Raji (cell line): ENCODE measurements around the gene SSTR4.

ENCODE experiments used
- POLR2A ChIP-seq: IDR thresholded peaks from 2 replicates; pipeline ENCODE4 v1.6.1; 2011; ENCODE audit warnings: low read depth, low read length, control low read depth; ENCODE audit not compliant: insufficient read depth

Gene SSTR4

DNA sequence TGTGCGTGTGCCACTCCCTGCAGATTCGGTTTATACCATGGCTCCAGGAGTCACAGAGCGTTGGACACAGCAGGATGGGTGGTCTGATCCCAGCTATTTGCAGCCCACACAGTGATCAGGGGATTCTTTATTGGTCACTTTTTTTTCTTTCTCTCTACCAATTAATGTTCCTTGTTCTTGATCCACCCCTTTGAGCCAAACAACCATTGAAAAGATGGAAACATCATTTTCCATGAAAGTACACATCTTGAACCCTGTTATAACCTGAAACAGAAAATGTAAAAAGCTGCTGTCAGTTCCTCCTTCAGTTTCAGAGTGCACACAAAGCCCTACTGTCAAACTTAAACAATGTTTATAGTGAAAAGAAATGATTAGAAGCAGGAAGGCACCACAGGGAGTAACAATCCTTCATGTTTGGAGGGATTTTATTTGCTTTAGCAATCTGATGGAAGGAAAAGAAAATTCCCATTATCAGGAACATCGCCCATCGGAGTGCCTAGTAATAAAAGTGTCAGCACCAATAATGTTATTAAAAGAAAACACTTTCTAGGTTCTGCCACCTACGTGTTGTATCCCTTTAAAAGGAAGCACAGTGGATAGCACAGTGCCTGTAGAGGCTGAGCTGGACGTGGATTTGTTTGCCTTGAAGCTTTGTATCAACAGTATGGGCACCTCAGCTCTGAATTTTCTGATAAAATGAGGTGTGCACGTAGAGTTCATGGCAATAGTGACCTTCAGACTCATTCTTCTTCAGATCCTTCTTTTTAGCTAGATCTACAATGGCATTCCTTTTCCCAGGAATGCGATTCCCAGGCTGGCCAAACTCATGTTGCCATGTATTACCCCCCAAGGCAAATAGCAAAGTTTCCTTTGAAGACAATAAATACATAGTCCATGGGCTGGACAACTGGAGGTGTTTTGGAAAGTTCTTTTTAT lies 30.4 kb downstream of the SSTR4 start:
- no peak for TF ChIP-seq POLR2A

DNA sequence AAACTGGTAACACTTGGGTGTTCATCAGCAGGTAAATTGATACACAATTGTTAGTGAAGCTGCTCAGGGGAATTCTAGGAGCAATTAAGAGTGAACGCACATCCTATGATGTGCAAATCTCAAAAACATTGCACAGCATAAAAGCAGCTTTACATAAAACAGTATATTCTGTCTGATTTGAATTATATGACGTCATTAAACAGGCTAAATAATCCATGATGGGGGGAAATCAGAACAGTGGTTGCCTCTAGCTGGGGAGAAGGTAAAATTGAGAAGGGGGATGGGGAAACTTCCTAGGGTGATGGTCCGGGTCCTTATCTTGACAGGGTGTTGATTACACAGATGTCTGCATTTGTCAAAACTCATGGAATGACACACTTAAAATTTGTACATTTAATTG lies 31.7 kb downstream of the SSTR4 start:
- no peak for TF ChIP-seq POLR2A

DNA sequence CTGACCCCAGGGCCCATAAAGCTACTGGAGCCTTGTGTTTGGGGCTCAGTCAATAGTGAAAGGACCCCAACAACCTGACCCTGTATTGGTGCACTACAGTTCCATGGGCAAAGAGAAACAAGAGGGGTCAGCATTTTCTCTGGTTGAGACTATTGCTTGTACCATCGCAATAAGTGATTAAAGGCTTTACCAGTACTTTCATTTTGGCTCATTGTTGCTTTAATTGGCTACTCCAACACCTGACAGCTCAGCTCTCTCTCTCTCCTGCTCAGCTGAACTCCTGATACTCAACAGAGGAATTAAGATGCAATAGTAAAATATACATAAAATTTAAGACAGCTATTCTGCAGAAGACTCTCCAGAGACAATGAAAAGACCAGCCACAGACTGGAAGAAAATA lies 33.2 kb downstream of the SSTR4 start:
- TF ChIP-seq POLR2A = no peak

DNA sequence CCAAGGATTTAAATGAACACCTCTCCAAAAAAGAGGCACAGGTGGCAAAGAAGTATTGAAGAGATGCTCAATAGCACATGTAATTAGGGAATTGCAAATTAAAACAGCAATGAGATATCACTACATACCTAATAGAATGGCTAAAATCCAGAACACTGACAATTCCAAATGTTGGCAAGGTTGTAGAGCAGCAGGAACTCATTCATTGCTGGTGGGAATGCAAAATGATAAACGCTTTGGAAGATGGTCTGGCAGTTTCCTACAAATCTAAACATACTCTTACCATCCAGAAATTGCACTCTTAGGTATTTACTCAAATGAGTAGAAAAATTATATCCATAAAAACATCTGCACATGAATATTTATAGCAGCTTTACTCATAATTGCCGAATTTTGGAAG lies 34.0 kb downstream of the SSTR4 start:
- TF ChIP-seq POLR2A = no peak

DNA sequence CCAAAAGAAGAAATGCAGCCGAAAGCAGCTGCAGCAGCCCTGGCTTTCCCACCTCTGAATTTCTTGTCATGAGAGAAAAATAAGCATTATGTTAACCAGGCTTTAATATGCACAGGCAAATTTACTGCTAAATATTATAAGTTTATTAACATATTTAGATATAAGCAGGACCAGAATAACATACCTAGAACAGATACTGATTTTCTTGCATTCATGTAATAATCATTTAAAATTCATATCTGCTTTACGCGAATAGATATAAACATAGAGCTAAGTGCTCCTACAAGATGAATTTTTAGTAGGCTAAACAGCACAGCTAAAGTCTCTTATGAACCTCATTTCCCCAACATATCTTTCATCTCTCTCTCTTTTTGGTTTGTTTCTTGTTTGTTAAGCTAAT lies 36.3 kb downstream of the SSTR4 start:
- no peak for TF ChIP-seq POLR2A

DNA sequence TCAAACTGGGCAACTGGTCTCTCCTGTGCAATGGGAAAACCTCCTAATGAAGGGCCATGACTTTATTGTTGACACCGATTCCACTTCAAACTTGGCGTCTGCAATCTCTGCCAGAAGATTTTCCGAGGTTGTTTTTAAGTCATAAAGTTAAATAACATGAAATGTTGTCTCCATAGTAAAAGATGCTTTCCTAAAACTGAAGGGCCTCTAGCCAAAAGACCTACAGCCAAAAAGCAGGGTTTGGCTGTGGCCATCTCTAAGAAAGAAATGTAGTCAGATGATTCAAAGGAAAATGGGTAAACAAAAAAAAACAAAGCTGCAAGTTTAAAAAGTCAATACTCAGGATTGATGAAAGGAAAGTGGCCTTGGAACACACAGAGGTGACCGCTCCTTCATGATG lies 36.9 kb downstream of the SSTR4 start:
- TF ChIP-seq POLR2A = no peak

DNA sequence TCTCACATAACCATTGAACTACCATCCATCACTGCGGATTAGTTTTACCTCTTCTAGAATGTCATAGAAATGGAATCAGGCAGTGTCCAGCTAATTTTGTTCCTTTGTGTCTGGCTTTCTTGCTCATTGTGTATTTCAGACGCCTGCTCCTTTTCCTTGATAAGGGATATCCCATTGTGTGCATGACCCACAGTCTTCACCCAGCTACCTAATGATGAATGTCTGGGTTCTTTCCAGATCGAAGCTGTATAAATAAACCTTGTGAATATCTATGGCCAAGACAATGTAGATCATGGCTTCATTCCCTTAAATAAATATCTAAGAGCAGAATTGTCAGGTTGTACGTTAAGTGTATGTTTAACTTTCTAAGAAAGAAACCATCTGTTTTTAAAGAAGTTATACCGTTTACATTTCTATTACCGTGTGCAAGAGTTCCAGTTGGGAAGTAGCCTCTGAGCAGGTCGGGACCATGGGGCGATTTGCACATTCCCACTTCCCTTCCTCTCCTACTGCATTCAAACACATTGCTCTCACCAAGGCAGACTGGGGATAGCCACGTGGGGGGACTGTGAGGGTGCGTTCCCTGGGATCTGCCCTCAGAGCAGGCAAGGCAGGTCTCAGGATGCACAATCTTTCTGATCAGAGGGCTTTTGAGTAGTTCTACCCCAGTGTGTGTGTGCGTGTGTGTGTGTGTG lies 37.9 kb downstream of the SSTR4 start:
- no peak for TF ChIP-seq POLR2A

DNA sequence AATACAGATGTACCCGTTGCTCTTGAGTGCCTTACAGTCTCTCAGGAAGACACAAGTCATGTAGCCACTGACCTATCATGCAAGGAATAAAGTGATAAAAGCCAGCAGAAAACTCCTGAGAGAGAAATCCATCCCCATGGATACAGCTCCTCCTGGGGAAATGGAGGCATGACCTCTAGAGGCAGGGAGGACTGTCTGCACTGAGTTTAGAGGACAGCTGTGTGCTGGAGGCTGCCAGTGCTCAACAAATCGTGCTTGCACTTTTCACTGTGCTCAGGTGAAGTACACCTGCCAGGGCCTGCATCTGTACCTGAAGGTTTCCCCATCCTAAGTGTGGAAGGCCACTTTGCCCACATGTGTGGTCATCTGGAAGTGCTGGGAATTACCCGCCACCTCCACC lies 38.9 kb downstream of the SSTR4 start:
- TF ChIP-seq POLR2A = no peak

DNA sequence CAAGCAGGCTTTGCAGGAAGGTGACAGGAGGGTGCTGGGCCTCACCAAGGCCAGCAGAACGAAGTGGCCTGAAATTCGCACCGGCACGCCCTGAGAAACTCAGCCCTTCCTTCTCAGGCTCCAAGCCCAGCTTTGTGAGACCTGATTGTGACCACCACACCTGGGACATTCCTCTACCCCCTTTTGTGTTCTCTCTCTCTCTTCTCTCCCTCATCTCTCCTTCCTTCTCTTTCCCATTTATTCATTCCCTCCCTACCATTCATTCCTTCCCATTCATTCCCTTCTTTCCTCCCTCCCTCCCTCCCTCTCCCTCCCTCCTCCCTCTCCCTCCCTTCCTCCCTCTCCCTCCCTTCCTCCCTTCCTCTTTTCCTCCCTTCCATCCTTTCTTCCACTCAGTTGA lies 42.2 kb downstream of the SSTR4 start:
- TF ChIP-seq POLR2A = no peak

DNA sequence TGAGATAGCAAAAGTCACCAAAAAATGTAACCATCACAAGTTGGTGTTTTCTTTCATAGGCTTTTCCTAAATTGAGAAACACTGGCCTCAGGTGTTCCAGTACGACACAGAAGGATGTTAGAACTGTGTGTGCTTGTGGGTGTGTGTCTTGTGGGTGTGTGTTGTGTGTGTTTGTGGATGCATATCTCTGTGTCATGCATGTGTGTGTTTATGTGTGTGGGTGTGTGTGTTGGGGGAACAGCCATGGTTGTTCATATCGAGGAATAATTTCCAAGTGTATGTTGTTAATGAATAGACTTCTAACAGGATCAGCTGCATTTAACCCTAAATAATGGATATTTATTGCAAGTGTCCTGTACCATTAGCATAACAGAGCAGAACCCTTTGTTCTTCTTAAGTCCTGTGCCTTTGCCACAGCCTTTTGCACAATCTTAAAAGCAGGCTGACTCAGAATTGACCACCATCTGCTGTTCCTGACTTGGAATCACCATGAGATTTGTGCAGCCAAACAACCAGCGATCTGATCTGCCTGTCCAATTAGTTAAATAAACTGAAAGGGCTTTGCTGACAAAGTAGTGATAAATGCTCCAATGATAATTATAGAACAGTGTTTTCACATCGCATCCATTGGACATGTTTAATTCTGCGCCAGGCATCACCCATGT lies 43.4 kb downstream of the SSTR4 start:
- no peak for TF ChIP-seq POLR2A

DNA sequence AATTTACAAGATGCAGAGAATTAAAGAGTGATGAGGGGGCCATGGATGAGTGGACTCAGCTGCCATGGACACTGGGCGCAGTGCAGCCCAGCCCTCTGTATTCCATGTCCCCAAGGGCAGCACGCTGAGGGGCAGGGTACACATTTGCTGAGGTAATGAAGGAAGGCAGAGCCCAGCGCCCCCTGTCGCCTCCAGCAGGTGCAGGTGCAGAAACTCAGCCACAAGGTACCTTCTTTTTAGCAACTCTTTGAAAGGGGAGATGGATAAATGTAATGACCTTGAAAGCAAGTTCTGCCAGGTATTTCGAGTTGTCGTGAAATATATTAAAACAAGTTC lies 43.9 kb downstream of the SSTR4 start:
- TF ChIP-seq POLR2A = no peak

DNA sequence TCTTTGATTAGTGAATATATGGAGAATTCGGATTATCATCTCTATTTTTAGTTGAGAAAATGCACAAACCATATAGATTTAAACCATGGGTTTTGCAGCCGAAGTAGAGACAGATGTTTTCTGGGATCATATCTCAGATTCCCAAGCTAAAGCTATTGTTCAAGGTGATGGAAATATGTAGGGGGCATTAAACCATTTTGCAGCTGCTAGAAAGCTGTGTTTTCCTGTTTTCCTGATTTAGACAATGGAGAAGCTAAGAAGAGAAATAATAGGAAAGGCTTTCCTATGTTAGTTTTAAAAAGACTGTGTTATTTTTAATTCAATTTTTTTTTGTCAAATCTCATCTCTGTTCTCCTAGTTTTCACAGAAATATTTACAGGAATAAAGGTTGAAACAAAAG lies 44.8 kb downstream of the SSTR4 start:
- no peak for TF ChIP-seq POLR2A

DNA sequence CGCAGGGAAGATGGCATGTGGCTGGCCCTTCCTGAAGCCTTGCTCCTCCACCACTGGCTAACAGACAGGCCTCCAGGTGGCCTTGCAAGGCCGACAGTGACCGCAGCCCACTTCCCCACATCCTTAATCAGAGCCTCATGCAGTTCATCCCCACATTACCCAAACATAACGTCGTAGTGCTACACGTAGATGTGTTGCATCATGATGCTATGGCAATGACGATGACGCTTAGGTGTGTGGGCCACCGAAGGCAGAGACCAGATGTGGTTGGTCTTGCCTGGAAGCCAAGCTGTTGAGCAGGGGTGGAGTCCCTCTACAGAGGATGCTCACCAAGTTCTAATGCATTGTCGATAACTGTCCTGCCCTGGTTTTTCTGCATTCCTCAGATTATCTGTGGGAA lies 45.4 kb downstream of the SSTR4 start:
- TF ChIP-seq POLR2A = no peak

DNA sequence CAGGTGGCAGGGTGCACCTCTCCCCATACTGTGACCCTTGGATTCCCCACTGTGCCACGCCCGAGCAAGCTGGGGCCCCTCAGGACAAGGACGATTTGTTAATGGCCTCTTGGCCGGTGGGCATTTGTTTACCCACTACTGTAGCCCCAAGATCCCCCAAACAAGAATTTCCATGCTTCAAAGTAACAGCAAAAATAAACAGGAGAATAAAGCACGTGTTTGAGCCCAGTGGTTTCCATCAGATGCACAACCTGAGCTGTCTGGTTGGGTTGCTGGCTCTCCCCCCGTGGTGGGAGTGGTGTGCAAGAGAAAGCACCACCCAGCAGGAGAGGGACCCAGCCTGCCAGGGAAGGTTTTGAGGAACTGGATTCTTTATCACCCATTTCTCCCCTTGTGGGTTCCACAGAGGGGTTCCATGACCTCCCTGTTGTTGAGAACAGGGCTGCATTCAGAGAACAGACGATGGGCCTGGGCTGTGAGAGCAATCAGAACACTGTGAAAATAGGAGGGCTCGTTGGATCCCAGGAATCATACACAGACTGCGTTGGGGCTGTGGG lies 46.2 kb downstream of the SSTR4 start:
- TF ChIP-seq POLR2A = no peak

DNA sequence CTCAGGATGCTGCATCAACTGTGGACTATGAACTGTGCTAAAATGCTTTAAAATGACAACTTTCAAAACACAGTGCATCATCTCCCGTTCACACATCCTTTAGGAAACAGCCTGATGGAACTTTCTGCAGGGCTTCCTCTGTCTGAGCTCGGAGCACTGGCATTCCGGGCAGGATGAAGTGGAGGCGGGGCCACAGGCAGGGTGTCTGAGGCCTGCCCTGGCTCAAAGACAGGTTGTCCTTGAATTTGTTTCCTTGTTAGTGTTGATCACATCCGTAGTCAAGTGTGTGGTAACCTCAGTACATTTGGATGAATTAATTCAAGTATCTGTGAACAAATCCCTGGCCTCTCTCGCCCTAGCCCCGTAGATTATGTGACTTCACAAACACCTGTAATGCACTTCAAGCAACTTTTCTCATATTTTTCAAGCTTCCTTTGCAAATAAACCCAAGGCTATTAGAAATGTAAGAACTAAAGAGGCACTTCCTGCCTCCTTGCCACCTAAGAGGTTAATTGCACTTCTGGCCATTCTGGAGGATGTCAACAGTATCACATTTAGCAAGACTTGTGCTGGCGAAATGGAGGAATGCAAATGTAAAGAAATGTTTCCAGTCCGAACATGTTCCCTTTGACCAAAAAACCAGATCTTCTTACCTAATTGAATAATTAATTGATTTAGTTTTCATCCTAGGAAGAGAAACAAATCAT lies 47.9 kb downstream of the SSTR4 start:
- no peak for TF ChIP-seq POLR2A

DNA sequence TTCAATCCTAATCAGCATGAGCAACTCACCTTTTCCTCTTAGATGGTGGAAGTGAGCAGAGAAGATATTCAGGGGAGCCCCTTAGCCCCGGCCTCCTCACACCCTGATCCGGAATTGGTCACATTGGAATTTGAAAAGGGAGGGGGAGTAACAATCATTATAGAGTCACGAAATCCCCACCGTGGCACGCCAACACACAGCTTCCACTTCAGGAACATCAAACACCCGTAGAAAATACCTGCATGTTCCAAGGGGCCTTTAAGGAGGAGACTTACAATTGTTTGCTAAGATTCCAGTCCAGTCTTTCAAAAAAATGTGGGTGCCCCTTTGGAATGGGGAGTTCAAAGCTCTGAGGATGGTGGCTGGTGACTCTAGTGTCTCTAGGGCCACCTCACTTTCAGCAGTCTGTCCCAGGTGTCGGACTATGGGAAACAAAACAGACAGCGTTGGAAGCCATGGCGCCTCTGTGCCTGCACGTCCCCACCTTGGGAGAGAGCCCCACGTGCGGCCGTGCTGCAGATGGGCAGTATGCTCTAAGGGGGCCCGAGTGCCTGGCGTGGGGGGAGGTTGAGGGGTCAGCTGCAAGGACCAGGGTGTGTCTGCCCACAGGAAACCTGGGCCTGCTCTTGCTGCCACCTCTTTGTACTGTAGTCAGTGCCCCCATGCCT lies 48.6 kb downstream of the SSTR4 start:
- TF ChIP-seq POLR2A = no peak
